Stomach (tissue), 4 donors: ENCODE data around the gene SOAT2.

Experiments used
- POLR2A ChIP-seq, 4 donors: fragments of 450-650 bp; IDR thresholded peaks; one replicate each; pipeline ENCODE4 v1.6.1; 2016; ENCODE audit warnings: antibody characterized with exemption in 4 of 4, control low read depth in 2 of 4, mild to moderate bottlenecking in 1 of 4, moderate library complexity in 1 of 4
- POLR2AphosphoS5 ChIP-seq, 3 donors: sonication (generic); formaldehyde crosslinking; IDR thresholded peaks; one replicate each; pipeline ENCODE4 v1.6.1; 2016; ENCODE audit warnings: antibody characterized with exemption in 3 of 3
- TF ChIP-seq, protein P1 (sequence below), 7 experiments: fragments of 450-650 bp in 4 of 7; fragments of 200-600 bp in 3 of 7; sonication (generic) in 3 of 7; IDR thresholded peaks; one replicate each; pipeline ENCODE4 v1.5.1; 2016 to 2019; ENCODE audit warnings: antibody characterized with exemption in 7 of 7, control low read depth in 2 of 7, mild to moderate bottlenecking in 1 of 7

DNA sequence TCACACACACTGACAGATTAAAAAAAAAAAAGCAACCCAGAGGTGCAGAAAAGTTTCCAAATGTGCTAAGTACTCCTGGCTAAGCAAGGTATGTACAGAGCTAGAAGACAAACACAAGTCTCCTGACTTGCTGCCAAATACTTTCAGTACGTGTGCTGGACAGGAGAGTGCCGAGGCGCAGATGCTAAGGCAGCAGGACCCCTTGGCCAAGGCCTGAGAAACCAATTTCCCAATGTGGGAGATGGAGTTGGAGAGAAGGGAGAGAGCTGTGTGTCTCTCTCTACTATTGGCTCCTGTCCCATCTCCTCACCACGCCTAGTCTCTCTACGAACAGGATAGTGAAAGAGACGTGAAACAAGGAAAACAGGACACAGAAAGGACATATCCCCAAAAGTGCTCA, 29.4 kb upstream of the SOAT2 start:
- TF ChIP-seq, protein P1, sequence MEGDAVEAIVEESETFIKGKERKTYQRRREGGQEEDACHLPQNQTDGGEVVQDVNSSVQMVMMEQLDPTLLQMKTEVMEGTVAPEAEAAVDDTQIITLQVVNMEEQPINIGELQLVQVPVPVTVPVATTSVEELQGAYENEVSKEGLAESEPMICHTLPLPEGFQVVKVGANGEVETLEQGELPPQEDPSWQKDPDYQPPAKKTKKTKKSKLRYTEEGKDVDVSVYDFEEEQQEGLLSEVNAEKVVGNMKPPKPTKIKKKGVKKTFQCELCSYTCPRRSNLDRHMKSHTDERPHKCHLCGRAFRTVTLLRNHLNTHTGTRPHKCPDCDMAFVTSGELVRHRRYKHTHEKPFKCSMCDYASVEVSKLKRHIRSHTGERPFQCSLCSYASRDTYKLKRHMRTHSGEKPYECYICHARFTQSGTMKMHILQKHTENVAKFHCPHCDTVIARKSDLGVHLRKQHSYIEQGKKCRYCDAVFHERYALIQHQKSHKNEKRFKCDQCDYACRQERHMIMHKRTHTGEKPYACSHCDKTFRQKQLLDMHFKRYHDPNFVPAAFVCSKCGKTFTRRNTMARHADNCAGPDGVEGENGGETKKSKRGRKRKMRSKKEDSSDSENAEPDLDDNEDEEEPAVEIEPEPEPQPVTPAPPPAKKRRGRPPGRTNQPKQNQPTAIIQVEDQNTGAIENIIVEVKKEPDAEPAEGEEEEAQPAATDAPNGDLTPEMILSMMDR (IDR thresholded peaks at IDR 0.05): no peak
- TF ChIP-seq POLR2A (IDR thresholded peaks at IDR 0.05): no peak
- peak in 1 of 3 donors; percentile 17 for TF ChIP-seq POLR2AphosphoS5 (IDR thresholded peaks at IDR 0.05)
